GM19099 (cell line): ENCODE results near the gene SLF2.

Experiments used
- POLR2A ChIP-seq: IDR thresholded peaks from 3 replicates; pipeline ENCODE4 v1.6.1; 2011; ENCODE audit warnings: low read depth; ENCODE audit not compliant: insufficient read length; ENCODE audit errors: extremely low read depth

SLF2 gene

DNA sequence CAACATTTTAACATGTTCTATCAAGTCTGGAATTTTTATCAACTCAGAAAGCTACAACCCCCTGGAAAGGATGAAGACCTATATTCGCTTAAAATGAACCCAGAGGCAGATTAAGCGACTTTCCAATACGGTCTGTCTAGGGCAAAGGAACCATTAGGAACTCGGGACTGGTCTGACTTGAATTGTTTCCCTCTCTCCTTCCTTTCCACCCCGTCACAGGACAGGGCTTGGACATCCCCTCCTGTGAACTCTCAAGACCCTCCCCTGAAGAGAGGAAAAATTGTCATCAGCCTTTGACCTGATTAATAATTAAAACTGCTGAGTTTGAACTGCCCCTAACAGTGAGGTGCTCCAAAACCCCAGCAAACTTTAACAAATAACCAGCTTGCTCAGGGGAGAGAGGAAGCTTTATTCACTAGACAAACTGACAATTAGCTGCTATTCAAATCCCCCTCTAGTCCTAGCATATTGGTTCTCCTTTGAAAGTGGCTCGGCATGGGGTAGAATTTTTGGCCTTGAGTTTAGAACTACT, 22.6 kb upstream of the SLF2 start:
- no peak for TF ChIP-seq POLR2A

DNA sequence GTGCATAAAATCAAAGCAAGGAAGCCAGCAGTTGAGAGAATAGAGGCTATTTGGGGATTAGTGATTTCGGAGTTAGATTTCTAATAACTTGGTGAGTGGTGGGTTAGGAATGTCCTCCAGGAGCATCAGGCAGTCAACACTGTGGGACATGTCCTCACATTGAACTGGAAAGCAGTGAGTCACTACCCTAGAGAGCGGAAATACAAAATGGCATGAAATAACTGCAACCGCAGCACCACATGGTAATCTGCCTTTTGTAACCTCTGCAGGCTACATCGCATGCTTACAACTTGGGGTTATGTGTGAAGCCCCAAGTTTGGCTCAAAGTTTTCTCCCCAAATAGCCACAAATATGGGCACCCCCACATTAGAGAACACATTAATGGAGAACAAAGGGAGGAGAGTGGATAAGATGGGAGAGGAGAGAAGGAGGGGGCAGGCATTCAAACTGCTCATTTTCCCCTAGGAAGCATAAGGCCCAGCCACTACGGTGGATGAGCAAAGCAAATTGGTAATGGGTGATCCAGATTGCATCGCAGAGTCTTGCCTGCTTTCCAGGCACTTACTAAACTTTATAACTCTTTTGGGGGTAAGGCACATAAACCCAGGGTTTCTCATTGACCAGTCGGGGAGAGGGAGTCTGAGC, 22.0 kb upstream of the SLF2 start:
- no peak for TF ChIP-seq POLR2A

DNA sequence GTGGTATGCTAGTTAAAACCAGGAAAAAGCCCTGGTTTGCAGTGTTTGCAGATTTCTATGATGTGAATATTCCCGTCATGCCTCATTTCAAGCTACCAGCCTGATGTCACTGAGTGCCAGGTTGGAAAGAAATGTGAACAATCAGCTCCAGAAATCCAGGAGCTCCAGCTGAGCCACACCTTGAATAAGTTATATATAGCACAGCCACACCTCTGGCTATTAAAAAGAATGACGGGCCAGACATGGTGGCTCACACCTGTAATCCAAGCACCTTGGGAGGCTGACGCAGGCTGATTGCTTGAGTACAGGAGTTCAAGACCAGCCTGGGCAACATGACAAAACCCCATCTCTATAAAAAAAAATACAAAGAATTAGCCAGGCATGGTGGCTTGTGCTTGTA, 18.7 kb upstream of the SLF2 start:
- TF ChIP-seq POLR2A = no peak

DNA sequence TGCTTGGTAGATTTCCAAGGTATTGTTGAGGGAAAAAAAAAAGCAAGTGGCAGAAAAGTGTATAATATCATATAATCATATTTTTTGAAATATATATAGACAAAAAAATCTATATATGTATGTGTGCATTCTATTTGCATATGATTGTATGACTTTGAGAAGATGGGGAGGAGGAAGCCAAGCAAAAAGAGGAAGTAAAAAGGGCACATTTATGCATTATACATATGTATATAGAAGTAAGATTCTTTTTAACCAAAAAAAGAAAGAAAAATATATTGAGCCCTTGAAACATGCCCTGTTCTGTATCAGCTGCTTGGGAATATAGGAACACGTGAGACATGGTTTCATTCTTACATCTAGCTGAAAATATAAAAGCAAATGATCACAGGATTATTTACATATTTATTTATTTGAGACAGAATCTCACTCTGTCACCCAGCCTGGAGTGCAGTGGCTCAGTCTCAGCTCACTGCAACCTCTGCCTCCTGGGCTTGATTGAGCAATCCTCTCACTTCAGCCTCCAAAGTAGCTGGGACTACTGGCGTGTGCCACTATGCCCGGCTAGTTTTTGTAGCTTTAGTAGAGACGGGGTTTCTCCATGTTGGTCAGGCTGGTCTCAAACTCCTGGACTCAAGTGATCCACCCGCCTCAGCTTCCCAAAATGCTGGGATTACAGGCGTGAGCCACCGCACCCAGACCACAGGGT, 18.0 kb upstream of the SLF2 start:
- no peak for TF ChIP-seq POLR2A

DNA sequence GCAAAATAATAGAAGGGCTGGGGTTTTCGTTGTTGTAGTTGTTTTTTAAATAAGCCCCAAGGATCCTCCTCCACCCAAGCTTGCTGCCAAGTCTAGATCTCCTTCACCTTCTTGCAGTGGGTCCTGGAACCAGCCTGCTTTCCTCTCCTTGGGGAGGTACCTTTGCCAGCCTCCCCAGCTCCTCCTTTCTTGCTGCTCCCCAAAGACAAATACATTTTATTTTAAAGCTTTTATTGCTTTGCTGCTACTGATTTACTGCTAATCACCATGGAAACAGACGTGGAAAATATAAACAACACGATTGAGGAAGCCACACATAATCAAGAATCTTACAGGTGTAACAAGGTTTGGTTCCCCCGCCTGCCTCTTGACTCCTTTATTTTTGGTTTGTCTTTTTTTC, 17.4 kb upstream of the SLF2 start:
- TF ChIP-seq POLR2A = no peak

DNA sequence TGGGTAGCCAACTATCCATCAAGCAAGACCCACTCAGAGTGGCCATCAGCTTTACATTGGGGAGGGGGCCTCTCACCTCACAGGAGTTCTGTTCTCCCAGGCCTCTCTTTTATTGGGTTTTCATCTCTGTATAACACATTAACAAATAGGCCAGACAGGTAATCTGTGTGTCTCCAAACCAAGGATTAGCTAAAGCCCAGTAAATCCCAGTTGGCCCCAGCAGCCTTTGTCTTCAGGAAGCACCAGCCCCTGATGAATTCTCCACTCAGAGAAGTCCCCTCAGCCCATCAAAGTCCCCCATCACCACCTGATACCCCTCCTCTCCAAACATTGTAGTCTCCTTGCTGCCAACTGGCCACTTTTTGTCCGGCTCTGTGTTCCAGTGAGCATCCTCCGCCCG, 16.9 kb upstream of the SLF2 start:
- no peak for TF ChIP-seq POLR2A

DNA sequence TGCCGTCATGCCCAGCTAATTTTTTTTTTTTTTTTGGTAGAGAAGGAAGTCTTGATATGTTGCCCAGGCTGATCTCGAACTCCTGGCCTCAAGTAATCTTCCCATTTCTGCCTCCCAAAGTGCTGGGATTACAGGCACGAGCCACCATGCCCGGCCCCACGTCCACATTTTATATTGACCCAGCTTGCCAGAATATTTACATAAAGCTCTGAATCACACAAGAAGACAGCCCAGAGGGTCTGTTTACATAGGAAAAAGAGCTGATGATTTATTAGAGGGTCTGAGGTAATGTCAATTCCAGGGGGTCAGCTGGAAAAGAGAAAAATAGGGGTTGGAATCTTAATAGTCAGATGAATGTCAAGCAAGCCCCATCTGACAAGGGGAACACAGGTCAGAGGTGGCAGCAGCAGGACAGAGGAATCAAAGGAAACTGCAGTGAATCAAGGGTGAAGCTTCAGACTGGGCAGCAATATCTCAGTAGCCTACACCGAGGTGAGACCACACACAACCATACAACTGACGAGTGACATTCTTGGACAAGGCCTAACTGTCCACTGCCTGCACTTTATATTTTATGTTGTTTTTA, 15.8 kb upstream of the SLF2 start:
- TF ChIP-seq POLR2A = no peak

DNA sequence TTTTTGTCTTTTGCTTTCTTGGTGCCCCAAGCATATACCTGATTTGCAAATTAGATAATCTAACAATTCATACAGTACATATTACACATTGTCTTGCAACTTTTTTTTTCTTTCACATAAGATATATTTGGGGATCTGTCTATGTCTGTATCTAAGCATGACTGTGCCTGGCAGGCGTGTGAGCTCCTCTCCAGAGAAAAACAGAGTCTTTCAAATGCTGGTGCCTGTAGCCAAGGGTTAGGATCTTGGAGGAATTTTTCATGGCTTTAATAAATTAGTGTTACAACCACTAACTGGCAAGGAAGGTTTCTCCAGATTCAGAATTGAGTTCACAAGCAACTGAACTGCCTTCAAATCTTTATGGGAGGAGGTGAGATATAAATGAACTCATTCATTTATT, 14.8 kb upstream of the SLF2 start:
- no peak for TF ChIP-seq POLR2A

DNA sequence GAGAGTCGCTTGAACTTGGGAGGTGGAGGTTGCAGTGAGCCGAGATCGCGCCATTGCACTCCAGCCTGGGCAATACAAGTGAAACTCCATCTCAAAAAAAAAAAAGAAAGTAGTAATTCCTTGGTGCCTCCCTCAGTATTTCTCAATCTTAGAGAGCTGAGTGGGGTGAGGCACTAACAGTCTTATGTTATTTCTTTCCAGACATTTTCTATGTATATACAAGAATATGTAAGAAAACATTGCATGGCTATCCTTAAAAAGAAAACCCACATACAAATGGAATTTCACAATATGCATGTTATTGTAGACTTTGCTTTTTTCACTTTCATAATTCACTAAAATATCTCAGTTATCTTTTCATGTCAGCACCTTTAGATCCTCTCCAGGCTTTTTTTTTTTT, 13.6 kb upstream of the SLF2 start:
- TF ChIP-seq POLR2A = no peak

DNA sequence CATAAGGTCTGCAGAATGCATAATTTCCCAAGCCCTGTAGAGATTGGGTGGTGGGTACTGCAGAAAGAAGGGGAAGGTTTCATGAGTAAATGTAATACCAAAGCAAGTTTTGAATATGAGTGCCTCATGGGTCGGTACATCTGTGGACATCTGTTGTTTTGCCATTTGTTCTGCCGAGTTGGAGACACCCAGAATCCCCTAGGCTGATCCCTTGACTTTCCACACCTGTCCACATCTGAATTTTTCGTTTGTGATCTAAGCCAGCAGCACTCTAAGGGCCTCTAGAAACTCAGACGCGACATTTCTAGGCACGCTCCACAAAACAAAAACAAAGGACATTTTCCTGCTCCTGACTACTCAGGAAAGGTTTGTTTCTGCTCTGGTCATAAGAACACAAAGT, 11.7 kb upstream of the SLF2 start:
- TF ChIP-seq POLR2A = no peak

DNA sequence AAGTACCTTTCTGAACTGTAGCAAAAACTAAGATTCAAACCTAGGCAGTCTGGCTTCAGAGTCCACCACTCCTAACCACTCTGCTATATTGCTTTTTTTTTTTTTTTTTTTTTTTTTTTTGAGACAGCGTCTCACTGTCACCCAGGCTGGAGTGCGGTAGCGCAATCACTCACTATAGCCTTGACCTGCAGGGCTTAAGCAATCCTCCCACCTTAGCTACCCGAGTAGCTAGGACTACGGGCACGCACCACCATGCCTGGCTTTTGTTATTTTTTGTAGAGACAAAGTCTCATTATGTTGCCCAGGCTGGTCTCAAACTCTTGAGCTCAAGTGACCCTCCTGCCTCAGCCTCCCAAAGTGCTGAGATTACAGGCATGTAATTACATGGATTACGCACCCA, 10.1 kb upstream of the SLF2 start:
- TF ChIP-seq POLR2A = no peak

DNA sequence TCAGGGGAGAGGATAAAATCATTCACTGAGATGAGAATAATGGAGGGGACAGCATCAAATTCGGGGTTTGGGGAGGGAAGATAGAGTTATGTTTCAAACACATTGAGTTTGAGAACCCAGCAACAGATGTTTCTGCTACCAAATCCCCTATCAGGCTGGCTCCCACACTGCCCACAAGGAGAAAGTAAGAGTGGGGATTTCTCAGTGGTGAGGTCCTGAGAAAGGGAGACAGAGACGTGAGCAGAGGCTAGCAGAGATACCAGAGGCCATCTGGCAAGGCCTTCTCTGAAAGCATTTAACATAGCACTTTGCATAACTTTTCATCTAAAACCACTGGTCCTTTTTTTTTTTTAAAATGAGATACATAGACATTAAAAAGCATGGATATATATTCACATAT, 7.8 kb upstream of the SLF2 start:
- TF ChIP-seq POLR2A = no peak

DNA sequence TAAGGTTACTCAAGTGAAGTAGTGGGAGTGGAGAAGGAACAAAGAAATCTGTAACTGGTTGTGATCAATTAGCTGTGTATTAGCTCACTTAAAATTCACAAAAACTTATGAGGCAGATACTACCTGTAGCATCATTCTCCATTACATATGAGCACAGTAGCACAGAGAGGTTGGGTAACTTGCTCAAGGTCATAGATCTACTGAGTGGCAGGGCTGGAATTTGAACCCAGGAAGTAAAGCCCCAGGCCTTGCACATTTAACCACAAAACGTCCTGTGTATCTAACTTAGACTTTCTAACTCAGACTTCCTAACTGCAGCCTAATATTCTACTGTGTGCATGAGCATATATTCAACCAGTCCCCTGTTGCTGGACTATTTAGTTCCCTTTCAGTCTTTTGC, 5.6 kb upstream of the SLF2 start:
- no peak for TF ChIP-seq POLR2A

DNA sequence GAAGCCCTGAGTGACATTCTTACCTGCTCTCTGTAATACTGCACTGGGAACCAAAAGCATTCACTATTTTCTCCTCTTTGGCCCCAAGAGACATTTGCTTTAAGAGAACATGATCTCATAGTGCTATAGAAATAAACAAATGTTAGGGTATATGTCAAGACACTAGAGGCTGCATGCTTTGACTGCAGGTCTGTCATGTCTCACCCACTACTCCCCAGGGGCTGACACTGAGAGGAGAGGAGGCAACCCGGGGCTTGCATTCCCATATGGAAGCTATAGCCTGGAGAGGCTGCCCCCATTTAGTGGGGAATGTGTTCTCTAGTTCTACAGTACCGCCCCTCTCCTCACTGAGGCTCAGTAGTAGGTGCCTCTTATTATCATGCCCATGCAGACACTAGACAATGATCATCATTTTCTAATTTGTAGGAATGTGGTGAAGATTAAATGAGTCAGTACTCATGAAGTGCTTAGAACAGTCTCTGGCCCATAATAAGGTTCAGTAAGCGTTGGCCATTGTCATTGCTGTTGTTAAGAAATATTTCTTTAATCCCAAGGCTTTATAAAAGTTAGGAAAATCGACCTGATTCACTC, 4.9 kb upstream of the SLF2 start:
- TF ChIP-seq POLR2A = no peak

DNA sequence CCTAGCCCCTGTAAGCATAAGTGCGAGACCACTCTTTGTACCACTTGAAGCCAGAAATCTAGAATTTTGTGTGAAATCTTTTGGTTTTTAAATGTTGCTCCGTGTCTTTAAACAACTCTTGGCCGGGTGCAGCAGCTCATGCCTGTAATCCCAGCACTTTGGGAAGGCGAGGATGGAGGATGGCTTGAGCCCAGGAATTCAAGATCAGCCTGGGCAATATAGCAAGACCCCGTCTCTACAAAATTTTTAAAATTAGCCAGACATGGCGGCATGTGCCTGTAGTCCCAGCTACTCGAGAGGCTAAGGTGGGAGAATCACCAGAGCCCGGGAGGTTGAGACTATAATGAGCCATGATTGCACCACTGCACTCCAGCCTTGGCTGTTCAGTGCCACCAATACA, 4.4 kb upstream of the SLF2 start:
- no peak for TF ChIP-seq POLR2A
